Measurements from ENCODE around the gene KCNIP4. TPM values are rescaled to one million over a fixed set of nuclear protein-coding genes. Genes with fewer than 3 reads are reported as not detected.

The KCNIP4 gene
- total RNA-seq, 1 donor from 2014 or later = 6.2 TPM

GRCh38 chr4:20778896-20779295 lies 1169.7 kb downstream of the KCNIP4 start:
- peaks cover 7% of the 10 kb centered on the region for H3K9me3 Mint-ChIP-seq
- no peaks in the 10 kb centered on the region for H3K27me3 Mint-ChIP-seq
- no peak overlapping the region for H3K4me3 Mint-ChIP-seq
- no peaks in the 10 kb centered on the region for H3K4me1 Mint-ChIP-seq (ENCODE audit: unreplicated experiment)
- H3K27ac Mint-ChIP-seq = no peak overlapping the region
- TF ChIP-seq CTCF (conservative IDR thresholded peaks at IDR 0.05) = no peak
- peaks cover 3% of the 10 kb centered on the region for H3K36me3 Mint-ChIP-seq
- no peak for DNase-seq (ENCODE audit: extremely low spot score, unreplicated experiment)

GRCh38 chr4:20773144-20773997 lies 1175.2 kb downstream of the KCNIP4 start:
- no peak for DNase-seq (ENCODE audit: extremely low spot score, unreplicated experiment)
- no peak overlapping the region for H3K27ac Mint-ChIP-seq
- peaks cover 4% of the 10 kb centered on the region for H3K4me1 Mint-ChIP-seq (ENCODE audit: unreplicated experiment)
- H3K36me3 Mint-ChIP-seq = no peaks in the 10 kb centered on the region
- no peak overlapping the region for H3K4me3 Mint-ChIP-seq
- peak; percentile 90 for TF ChIP-seq CTCF (conservative IDR thresholded peaks at IDR 0.05)
- no peaks in the 10 kb centered on the region for H3K9me3 Mint-ChIP-seq
- H3K27me3 Mint-ChIP-seq = peaks cover 10% of the 10 kb centered on the region

- DNase-seq (ENCODE audit: extremely low spot score, unreplicated experiment) = no peak
- Mint-ChIP-seq H3K27me3 (no peaks in the 10 kb centered on the region), H3K4me3 (no peak overlapping the region), H3K9me3 (no peaks in the 10 kb centered on the region), H3K4me1 (ENCODE audit: unreplicated experiment) (no peaks in the 10 kb centered on the region), H3K27ac (no peak overlapping the region), H3K36me3 (peaks cover 4% of the 10 kb centered on the region)
- no peak for TF ChIP-seq CTCF (conservative IDR thresholded peaks at IDR 0.05)
These were observed 1184.1 kb downstream of the KCNIP4 start for GRCh38 chr4:20764366-20764992.

GRCh38 chr4:20761826-20762225 lies 1186.7 kb downstream of the KCNIP4 start:
- Mint-ChIP-seq H3K27me3 (no peaks in the 10 kb centered on the region), H3K27ac (no peak overlapping the region), H3K36me3 (peaks cover 4% of the 10 kb centered on the region), H3K4me1 (ENCODE audit: unreplicated experiment) (no peaks in the 10 kb centered on the region), H3K4me3 (no peak overlapping the region), H3K9me3 (no peaks in the 10 kb centered on the region)
- DNase-seq (ENCODE audit: extremely low spot score, unreplicated experiment) = no peak
- TF ChIP-seq CTCF (conservative IDR thresholded peaks at IDR 0.05) = no peak

- DNase-seq (ENCODE audit: extremely low spot score, unreplicated experiment) = no peak
- no peak overlapping the region for H3K27ac Mint-ChIP-seq
- no peaks in the 10 kb centered on the region for H3K27me3 Mint-ChIP-seq
- H3K9me3 Mint-ChIP-seq = no peaks in the 10 kb centered on the region
- peaks cover 4% of the 10 kb centered on the region for H3K36me3 Mint-ChIP-seq
- no peaks in the 10 kb centered on the region for H3K4me1 Mint-ChIP-seq (ENCODE audit: unreplicated experiment)
- TF ChIP-seq CTCF (conservative IDR thresholded peaks at IDR 0.05) = no peak
- H3K4me3 Mint-ChIP-seq = no peak overlapping the region
These were observed 1187.2 kb downstream of the KCNIP4 start for GRCh38 chr4:20761382-20761781.
